DND-41 (cell line): ENCODE data around the gene KCNG2.

Experiments used
- ATAC-seq: fragments of 200-7000 bp; cut with Tn5 transposase; 3 replicates; pipeline ENCODE4 v1.9.1; 2021; ENCODE audit warnings: low read depth; ENCODE audit not compliant: insufficient read depth
- DNase-seq: peaks from one replicate; pipeline ENCODE4 v3.0.0-alpha.2; 2020
- H2AFZ ChIP-seq: 2 replicates; pipeline ENCODE4 v1.6.0; 2012; ENCODE audit warnings: low read depth, low read length
- H3K27ac ChIP-seq: 2 replicates; pipeline ENCODE4 v1.5.1; 2012; ENCODE audit warnings: low read length, inconsistent platforms
- H3K27me3 ChIP-seq: fragments of 200-600 bp; sonication (generic); 2 replicates; pipeline ENCODE4 v1.6.0; 2012; ENCODE audit warnings: low read length, mild to moderate bottlenecking, inconsistent platforms; ENCODE audit not compliant: insufficient read depth, poor library complexity
- H3K36me3 ChIP-seq: 2 replicates; pipeline ENCODE4 v1.5.1; 2012; ENCODE audit warnings: low read length, inconsistent platforms; ENCODE audit not compliant: insufficient read depth
- H3K4me1 ChIP-seq: 2 replicates; pipeline ENCODE4 v1.5.1; 2012; ENCODE audit warnings: mild to moderate bottlenecking, low read length; ENCODE audit not compliant: insufficient read depth
- H3K4me2 ChIP-seq: 2 replicates; pipeline ENCODE4 v1.6.0; 2012; ENCODE audit warnings: mild to moderate bottlenecking, moderate library complexity, low read length, inconsistent platforms; ENCODE audit not compliant: insufficient read depth
- H3K4me3 ChIP-seq, 2 experiments: fragments of 200-600 bp in 1 of 2; shearing (Covaris generic) in 1 of 2; 2 replicates each; pipeline ENCODE4 v1.5.1; 2012 to 2016; ENCODE audit warnings: inconsistent platforms in 2 of 2, low read length in 2 of 2, mild to moderate bottlenecking in 2 of 2, low read depth in 1 of 2, moderate library complexity in 1 of 2
- H3K79me2 ChIP-seq: 2 replicates; pipeline ENCODE4 v1.6.0; 2012; ENCODE audit warnings: low read length, inconsistent platforms; ENCODE audit not compliant: insufficient read depth
- H3K9ac ChIP-seq: 2 replicates; pipeline ENCODE4 v1.6.0; 2012; ENCODE audit warnings: low read depth, mild to moderate bottlenecking, inconsistent platforms, low read length, moderate library complexity
- H3K9me3 ChIP-seq: 2 replicates; pipeline ENCODE4 v1.5.1; 2012; ENCODE audit warnings: low read length, moderate library complexity, mild to moderate bottlenecking, inconsistent platforms; ENCODE audit not compliant: insufficient read depth, severe bottlenecking
- H4K20me1 ChIP-seq: 2 replicates; pipeline ENCODE4 v1.6.0; 2012; ENCODE audit warnings: low read length; ENCODE audit not compliant: insufficient read depth
- EZH2 ChIP-seq: IDR thresholded peaks from 3 replicates; pipeline ENCODE4 v1.6.1; 2012; ENCODE audit warnings: borderline replicate concordance, low read depth, mild to moderate bottlenecking, moderate library complexity, low read length, inconsistent platforms; ENCODE audit not compliant: severe bottlenecking
- TF ChIP-seq, protein P1 (sequence below): IDR thresholded peaks from 2 replicates; pipeline ENCODE4 v1.5.1; 2012; ENCODE audit warnings: borderline replicate concordance, low read length, moderate library complexity, mild to moderate bottlenecking; ENCODE audit not compliant: poor library complexity, severe bottlenecking; ENCODE audit errors: extremely low read depth

KCNG2 gene

DNA sequence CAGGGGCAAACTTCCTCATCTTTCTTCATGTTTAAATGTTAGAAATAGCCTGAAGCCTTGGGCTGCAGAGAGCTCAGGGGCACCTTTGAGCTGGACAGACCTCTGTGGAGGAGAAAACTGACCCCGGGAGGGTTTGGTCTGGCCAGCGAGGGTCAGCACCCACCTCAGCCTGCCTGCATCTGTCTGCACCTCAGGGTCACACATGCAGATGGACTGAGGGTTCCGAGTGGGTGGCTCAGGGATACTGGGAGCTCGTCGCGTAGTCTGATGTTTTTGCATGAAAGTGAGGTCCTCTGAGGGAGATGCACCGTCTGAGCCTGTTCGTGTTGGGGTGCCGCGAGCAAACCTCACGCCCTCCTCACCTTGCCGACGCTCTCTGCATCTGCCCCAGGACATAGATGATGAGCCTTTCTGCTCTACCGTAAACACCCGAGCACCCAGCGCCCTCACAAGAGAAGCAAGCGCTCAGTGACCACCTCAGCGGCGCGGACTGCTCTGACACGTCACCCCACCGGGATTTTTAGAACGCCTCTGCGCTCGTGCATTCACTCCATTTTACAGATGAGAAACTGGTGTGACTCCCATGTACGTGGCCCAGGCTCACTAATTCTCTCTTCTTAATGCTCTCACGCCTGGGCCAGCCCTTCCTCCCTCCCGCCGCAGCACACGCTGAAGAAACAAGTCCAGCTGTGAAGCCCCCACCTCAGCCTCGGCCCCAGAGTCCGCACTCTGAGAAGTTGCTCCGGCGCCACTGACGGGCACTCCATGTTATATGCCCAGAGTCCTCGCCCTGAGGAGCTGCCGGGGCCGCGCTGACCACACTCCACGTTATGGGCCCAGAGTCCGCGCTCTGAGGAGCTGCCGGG lies 9.5 kb downstream of the KCNG2 start:
- no peaks in the 10 kb centered on the region for H3K36me3 ChIP-seq
- H3K4me3 ChIP-seq = no peak overlapping the region
- DNase-seq (no peak), ATAC-seq (no peak)
- H3K4me1 ChIP-seq = peaks cover 27% of the 10 kb centered on the region
- no peak overlapping the region for H2AFZ ChIP-seq
- H3K4me2 ChIP-seq = no peak overlapping the region
- no peak for TF ChIP-seq EZH2
- TF ChIP-seq, protein P1, sequence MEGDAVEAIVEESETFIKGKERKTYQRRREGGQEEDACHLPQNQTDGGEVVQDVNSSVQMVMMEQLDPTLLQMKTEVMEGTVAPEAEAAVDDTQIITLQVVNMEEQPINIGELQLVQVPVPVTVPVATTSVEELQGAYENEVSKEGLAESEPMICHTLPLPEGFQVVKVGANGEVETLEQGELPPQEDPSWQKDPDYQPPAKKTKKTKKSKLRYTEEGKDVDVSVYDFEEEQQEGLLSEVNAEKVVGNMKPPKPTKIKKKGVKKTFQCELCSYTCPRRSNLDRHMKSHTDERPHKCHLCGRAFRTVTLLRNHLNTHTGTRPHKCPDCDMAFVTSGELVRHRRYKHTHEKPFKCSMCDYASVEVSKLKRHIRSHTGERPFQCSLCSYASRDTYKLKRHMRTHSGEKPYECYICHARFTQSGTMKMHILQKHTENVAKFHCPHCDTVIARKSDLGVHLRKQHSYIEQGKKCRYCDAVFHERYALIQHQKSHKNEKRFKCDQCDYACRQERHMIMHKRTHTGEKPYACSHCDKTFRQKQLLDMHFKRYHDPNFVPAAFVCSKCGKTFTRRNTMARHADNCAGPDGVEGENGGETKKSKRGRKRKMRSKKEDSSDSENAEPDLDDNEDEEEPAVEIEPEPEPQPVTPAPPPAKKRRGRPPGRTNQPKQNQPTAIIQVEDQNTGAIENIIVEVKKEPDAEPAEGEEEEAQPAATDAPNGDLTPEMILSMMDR = no peak
- no peaks in the 10 kb centered on the region for H4K20me1 ChIP-seq
- H3K9ac ChIP-seq = no peak overlapping the region
- no peak overlapping the region for H3K27ac ChIP-seq
- H3K9me3 ChIP-seq = no peaks in the 10 kb centered on the region
- H3K79me2 ChIP-seq = no peaks in the 10 kb centered on the region
- H3K27me3 ChIP-seq = no peaks in the 10 kb centered on the region

GRCh38 chr18:79809482-79810192 lies 11.9 kb downstream of the KCNG2 start:
- DNase-seq = no peak
- Histone ChIP-seq H3K79me2 (no peaks in the 10 kb centered on the region), H3K36me3 (no peaks in the 10 kb centered on the region), H3K27ac (no peak overlapping the region), H3K27me3 (peaks cover 10% of the 10 kb centered on the region), H3K4me3 (no peak overlapping the region), H3K9ac (no peak overlapping the region), H3K9me3 (no peaks in the 10 kb centered on the region), H4K20me1 (no peaks in the 10 kb centered on the region), H3K4me1 (peaks cover 17% of the 10 kb centered on the region), H2AFZ (no peak overlapping the region), H3K4me2 (no peak overlapping the region)
- ATAC-seq = no peak
- TF ChIP-seq, protein P1 = no peak
- no peak for TF ChIP-seq EZH2

- no peaks in the 10 kb centered on the region for H3K9me3 ChIP-seq
- TF ChIP-seq, protein P1 = no peak
- no peak for TF ChIP-seq EZH2
- no peaks in the 10 kb centered on the region for H3K4me1 ChIP-seq
- no peaks in the 10 kb centered on the region for H3K79me2 ChIP-seq
- no peak overlapping the region for H3K27ac ChIP-seq
- H3K4me3 ChIP-seq = no peak overlapping the region
- no peaks in the 10 kb centered on the region for H3K36me3 ChIP-seq
- DNase-seq = no peak
- ATAC-seq = no peak
- H2AFZ ChIP-seq = no peak overlapping the region
- H3K9ac ChIP-seq = no peak overlapping the region
- H3K4me2 ChIP-seq = no peak overlapping the region
- H4K20me1 ChIP-seq = no peaks in the 10 kb centered on the region
- peaks cover 10% of the 10 kb centered on the region for H3K27me3 ChIP-seq
Measured at GRCh38 chr18:79812052-79812451, 14.3 kb downstream of the KCNG2 start.
